SU-DHL-6 (cell line): Measurements from ENCODE around the gene GCNA.

Experiments used
- H2AFZ ChIP-seq: fragments of 200-600 bp; sonication (generic); 2 replicates; pipeline ENCODE4 v1.6.1; 2014; ENCODE audit warnings: low read depth, mild to moderate bottlenecking, moderate library complexity, mixed read lengths, antibody characterized with exemption, low read length; ENCODE audit not compliant: severe bottlenecking
- H3F3A ChIP-seq: fragments of 200-600 bp; shearing (Covaris generic); 2 replicates; pipeline ENCODE4 v1.6.0; 2016; ENCODE audit warnings: antibody characterized with exemption, mild to moderate bottlenecking; ENCODE audit not compliant: insufficient read depth
- H3K27ac ChIP-seq: fragments of 200-600 bp; sonication (generic); 2 replicates; pipeline ENCODE4 v1.5.1; 2016; ENCODE audit warnings: low read depth, mild to moderate bottlenecking, low read length, moderate library complexity, mixed read lengths
- H3K27me3 ChIP-seq: fragments of 200-600 bp; sonication (generic), shearing (Covaris generic); 2 replicates; pipeline ENCODE4 v1.6.0; 2014; ENCODE audit warnings: mild to moderate bottlenecking, low read length
- H3K36me3 ChIP-seq: fragments of 200-600 bp; sonication (generic); 2 replicates; pipeline ENCODE4 v1.6.1; 2014; ENCODE audit warnings: mild to moderate bottlenecking, low read length, mixed read lengths
- H3K4me2 ChIP-seq: fragments of 300-600, 200-600 bp; shearing (Covaris generic), sonication (generic); 2 replicates; pipeline ENCODE4 v1.6.0; 2014; ENCODE audit warnings: low read length, low read depth, mild to moderate bottlenecking; ENCODE audit not compliant: poor library complexity, severe bottlenecking
- H3K4me3 ChIP-seq: fragments of 200-600 bp; sonication (generic); 2 replicates; pipeline ENCODE4 v1.5.1; 2014; ENCODE audit warnings: antibody characterized with exemption, low read length, mild to moderate bottlenecking, mixed read lengths; ENCODE audit not compliant: insufficient read depth, poor library complexity, severe bottlenecking
- H3K79me2 ChIP-seq: fragments of 200-600 bp; sonication (generic); 2 replicates; pipeline ENCODE4 v1.6.1; 2014; ENCODE audit warnings: mild to moderate bottlenecking, low read length, moderate library complexity; ENCODE audit not compliant: insufficient read depth
- H3K9ac ChIP-seq: fragments of 200-600 bp; sonication (generic); 2 replicates; pipeline ENCODE4 v1.7.0; 2014; ENCODE audit warnings: mild to moderate bottlenecking, low read length
- H3K9me2 ChIP-seq: fragments of 200-600 bp; sonication (generic); replicated peaks from 2 replicates; pipeline ENCODE4 v1.6.1; 2014; ENCODE audit warnings: low read length; ENCODE audit not compliant: insufficient read depth
- H3K9me3 ChIP-seq: fragments of 200-600 bp; sonication (generic); 2 replicates; pipeline ENCODE4 v1.6.1; 2014; ENCODE audit warnings: low read length, mixed read lengths; ENCODE audit not compliant: insufficient read depth
- H4K20me1 ChIP-seq: fragments of 200-600 bp; sonication (generic); 2 replicates; pipeline ENCODE4 v1.6.1; 2014; ENCODE audit warnings: low read depth, mild to moderate bottlenecking, antibody characterized with exemption, low read length, moderate library complexity, mixed read lengths
- EZH2phosphoT487 ChIP-seq: fragments of 200-600 bp; sonication (generic), shearing (Covaris generic); conservative IDR thresholded peaks from 2 replicates; pipeline ENCODE4 v1.6.1; 2018; ENCODE audit warnings: mild to moderate bottlenecking, antibody characterized with exemption, low read length, moderate library complexity, mixed read lengths
- TF ChIP-seq, protein P1 (sequence below): fragments of 200-600 bp; sonication (generic); IDR thresholded peaks from one replicate; pipeline ENCODE4 v1.5.1; 2017; ENCODE audit warnings: antibody characterized with exemption, mild to moderate bottlenecking, low read length, moderate library complexity; ENCODE audit not compliant: insufficient read depth, poor library complexity, severe bottlenecking

The GCNA gene

DNA sequence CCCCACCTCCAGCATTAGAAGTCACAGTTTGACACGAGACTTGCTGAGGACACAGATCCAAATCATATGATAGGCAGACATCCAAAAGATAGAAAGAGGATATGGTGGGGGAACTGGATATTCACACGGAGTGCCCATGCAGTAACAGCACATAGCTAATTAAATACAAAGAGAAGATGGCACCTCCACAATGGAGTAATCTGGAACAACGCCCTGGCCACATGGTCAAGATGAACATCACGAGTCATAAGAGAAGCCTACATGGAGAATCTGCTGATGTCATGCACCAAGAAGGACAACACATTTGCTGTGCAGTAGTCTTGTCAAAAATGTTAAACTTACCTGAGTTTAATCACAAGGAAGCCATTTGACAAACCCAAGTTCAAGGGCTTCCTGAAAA, 79.0 kb downstream of the GCNA start:
- no peaks in the 10 kb centered on the region for H3K9me3 ChIP-seq

DNA sequence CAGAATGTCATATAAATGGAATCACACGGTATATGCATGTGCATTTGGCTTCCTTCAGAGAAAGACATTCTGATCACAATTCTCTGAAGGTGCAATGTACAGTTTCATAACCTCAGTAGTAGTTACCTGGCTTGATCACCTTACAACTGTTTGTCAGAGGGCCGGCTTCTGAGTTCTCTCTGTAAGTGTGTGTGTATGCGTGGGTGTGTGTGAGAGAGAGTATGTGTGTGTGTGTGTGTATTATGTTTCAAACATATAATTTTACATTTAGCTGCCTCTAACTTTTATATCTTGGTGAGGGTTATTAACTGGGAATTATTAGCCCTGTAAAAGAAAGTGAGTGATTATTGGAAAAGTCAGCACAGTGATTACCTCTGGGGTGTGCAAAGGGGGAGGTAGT, 81.1 kb downstream of the GCNA start:
- no peaks in the 10 kb centered on the region for H3K79me2 ChIP-seq
- no peaks in the 10 kb centered on the region for H3K9me3 ChIP-seq
- no peaks in the 10 kb centered on the region for H3K36me3 ChIP-seq
- H3K27me3 ChIP-seq = no peaks in the 10 kb centered on the region
- no peak overlapping the region for H3K9ac ChIP-seq
- no peaks in the 10 kb centered on the region for H3F3A ChIP-seq
- no peak overlapping the region for H3K4me3 ChIP-seq
- no peak overlapping the region for H3K4me2 ChIP-seq
- no peak overlapping the region for H2AFZ ChIP-seq
- TF ChIP-seq, protein P1, sequence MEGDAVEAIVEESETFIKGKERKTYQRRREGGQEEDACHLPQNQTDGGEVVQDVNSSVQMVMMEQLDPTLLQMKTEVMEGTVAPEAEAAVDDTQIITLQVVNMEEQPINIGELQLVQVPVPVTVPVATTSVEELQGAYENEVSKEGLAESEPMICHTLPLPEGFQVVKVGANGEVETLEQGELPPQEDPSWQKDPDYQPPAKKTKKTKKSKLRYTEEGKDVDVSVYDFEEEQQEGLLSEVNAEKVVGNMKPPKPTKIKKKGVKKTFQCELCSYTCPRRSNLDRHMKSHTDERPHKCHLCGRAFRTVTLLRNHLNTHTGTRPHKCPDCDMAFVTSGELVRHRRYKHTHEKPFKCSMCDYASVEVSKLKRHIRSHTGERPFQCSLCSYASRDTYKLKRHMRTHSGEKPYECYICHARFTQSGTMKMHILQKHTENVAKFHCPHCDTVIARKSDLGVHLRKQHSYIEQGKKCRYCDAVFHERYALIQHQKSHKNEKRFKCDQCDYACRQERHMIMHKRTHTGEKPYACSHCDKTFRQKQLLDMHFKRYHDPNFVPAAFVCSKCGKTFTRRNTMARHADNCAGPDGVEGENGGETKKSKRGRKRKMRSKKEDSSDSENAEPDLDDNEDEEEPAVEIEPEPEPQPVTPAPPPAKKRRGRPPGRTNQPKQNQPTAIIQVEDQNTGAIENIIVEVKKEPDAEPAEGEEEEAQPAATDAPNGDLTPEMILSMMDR = no peak
- no peak for TF ChIP-seq EZH2phosphoT487
- no peak overlapping the region for H3K27ac ChIP-seq
- H4K20me1 ChIP-seq = no peaks in the 10 kb centered on the region
- H3K9me2 ChIP-seq = no peaks in the 10 kb centered on the region

More for the DNA sequence above, 79.0 kb downstream of the GCNA start:
- H3K36me3 ChIP-seq = no peaks in the 10 kb centered on the region
- no peaks in the 10 kb centered on the region for H3K79me2 ChIP-seq
- TF ChIP-seq, protein P1 = no peak
- TF ChIP-seq EZH2phosphoT487 = no peak
- H3F3A ChIP-seq = no peaks in the 10 kb centered on the region
- no peak overlapping the region for H3K4me3 ChIP-seq
- H3K27ac ChIP-seq = no peak overlapping the region
- no peaks in the 10 kb centered on the region for H4K20me1 ChIP-seq
- H3K9me2 ChIP-seq = no peaks in the 10 kb centered on the region
- H2AFZ ChIP-seq = no peak overlapping the region
- no peaks in the 10 kb centered on the region for H3K27me3 ChIP-seq
- H3K4me2 ChIP-seq = no peak overlapping the region
- no peak overlapping the region for H3K9ac ChIP-seq

DNA sequence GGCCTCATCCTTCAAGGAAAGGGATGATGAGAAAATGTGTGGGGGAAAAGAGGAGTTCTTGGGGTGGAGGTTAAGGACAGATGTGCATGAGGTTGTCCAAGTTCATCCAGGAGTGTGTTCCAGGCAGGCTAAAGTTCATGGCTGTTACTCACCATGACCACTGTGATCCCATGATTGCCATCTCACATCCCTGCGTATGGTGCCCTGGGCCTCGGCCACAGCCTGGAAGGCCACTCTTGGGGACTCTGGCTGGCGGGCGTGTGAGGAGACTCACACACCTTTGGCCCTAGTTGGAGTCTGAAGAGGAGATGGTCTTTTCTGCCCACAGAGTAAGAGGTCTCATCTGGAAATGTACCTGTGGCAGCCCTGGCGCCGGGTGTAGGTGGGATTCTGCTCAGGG, 81.7 kb downstream of the GCNA start:
- Histone ChIP-seq H3K4me2 (no peak overlapping the region), H4K20me1 (no peaks in the 10 kb centered on the region), H3K27ac (no peak overlapping the region), H3K9me3 (no peaks in the 10 kb centered on the region), H3K9me2 (no peaks in the 10 kb centered on the region), H2AFZ (no peak overlapping the region), H3F3A (no peaks in the 10 kb centered on the region), H3K36me3 (no peaks in the 10 kb centered on the region), H3K4me3 (no peak overlapping the region), H3K27me3 (no peaks in the 10 kb centered on the region), H3K9ac (no peak overlapping the region), H3K79me2 (no peaks in the 10 kb centered on the region)
- no peak for TF ChIP-seq EZH2phosphoT487
- TF ChIP-seq, protein P1 = no peak
